Kidney tubule cell (primary cell): ENCODE results near the gene MUC5AC.
"Not testable (repeated sequence)": the region's sequence is repeated elsewhere in the genome, so short reads cannot be mapped to it uniquely, and the experiment has no call there.

ENCODE experiments used
- DNase-seq: peaks from one replicate; pipeline ENCODE4 v3.0.0-alpha.2; 2018; ENCODE audit warnings: low spot score

The MUC5AC gene

DNA sequence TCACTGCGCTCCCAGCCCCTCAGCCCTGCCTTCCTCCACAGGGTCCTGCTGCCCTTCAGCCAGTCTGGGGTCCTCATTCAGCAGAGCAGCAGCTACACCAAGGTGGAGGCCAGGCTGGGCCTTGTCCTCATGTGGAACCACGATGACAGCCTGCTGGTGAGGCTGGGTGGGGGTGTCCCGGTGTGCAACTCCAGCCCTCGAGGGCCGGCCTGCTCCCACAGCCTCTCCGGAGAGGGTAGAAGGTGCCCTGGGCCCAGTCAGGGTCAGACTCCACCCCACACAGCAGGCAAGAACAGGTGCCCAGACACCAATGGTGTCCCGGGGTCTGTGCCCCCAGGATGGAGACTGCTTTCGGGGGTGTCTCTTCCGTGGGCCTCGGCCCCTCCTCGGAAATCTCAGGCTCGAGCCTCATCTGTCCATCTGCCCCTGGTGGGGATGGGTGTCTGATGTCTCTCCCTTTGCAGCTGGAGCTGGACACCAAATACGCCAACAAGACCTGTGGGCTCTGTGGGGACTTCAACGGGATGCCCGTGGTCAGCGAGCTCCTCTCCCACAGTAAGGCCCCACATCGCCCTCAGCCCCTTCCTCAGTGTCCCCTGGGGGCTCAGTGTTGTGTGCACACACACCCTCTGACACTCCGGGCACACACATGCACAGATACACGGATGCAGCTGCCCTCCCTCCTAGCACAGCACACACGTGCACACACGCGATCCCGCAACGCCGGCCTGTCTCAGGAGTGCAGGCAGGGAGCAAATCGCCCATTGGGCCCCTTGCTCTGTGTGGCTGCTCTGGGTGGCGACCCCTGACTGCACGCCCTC, 4.9 kb downstream of the MUC5AC start:
- no peak for DNase-seq

- no peak for DNase-seq
Observed at GRCh38 chr11:1163321-1163910, 5.7 kb downstream of the MUC5AC start.

DNA sequence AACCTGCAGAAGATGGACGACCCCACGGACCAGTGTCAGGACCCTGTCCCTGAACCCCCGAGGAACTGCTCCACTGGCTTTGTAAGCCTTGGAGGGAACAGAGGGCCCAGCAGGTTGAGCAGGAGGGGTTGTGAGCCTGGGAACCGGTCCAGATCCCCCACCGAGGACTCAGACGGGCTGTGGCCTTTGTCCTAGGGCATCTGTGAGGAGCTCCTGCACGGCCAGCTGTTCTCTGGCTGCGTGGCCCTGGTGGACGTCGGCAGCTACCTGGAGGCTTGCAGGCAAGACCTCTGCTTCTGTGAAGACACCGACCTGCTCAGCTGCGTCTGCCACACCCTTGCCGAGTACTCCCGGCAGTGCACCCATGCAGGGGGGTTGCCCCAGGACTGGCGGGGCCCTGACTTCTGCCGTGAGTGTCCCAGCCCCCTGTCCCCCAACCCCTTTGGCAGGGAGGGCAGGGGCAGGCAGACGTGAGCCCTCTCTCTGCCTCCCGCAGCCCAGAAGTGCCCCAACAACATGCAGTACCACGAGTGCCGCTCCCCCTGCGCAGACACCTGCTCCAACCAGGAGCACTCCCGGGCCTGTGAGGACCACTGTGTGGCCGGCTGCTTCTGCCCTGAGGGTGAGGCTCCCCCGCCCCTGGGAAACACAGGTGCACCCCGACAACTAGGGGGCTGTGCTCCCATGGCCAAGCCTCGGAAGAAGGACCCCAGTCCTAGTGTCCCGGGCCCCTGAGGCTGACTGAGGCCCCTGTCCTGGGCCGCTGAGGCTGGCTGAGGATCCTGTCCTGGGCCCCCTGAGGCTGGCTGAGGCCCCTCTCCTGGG, 6.4 kb downstream of the MUC5AC start:
- DNase-seq, result no peak

DNA sequence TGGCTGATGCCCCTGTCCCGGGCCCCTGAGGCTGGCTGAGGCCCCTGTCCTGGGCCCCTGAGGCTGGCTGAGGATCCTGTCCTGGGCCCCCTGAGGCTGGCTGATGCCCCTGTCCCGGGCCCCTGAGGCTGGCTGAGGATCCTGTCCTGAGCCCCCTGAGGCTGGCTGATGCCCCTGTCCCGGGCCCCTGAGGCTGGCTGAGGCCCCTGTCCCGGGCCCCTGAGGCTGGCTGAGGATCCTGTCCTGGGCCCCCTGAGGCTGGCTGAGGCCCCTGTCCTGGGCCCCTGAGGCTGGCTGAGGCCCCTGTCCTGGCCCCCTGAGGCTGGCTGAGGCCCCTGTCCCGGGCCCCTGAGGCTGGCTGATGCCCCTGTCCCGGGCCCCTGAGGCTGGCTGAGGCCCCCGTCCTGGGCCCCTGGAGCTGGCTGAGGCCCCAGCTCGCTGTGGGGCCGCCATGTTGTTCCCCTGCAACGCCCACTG, 7.1 kb downstream of the MUC5AC start:
- not testable (repeated sequence) for DNase-seq

- no peak for DNase-seq
Observed at GRCh38 chr11:1165256-1166041, 7.7 kb downstream of the MUC5AC start.

DNA sequence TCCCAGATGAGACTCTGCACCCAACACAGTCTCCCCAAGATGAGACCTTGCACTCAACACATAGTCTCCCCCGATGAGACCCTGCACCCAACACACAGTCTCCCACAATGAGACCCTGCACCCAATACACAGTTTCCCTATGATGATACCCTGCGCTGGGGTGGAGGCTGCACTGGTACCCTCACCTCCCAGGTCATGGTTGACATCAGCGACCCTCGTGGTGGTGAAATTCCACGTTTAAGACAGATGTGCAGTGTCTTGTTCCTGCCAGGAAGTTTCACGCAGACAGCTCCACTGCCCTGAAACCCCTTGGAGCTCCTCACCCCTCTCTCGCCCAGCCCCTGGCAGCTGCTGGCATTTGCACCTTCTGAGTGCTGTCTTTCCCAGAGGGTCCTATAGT, 9.5 kb downstream of the MUC5AC start:
- DNase-seq, result no peak

DNA sequence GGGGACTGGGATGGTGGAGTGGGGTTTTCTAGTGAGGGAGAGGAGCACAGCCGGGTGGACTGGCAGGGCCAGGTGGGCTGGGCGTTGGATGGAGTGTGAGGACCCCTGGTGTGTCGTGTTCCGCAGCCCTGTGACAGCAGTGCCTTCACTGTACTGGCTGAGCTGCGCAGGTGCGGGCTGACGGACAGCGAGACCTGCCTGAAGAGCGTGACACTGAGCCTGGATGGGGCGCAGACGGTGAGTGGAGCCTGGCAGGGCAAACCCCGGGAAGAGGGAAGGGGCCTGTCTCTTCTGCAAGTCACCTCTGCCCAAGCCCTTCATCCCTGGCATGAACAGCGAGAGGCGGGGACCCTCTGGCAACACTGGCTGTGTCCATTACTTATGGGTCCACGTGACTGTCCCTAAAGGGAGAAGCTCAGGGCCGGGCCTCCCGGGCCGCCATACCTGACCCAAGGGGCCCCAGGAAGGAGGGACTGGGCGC, 10.0 kb downstream of the MUC5AC start:
- DNase-seq, result no peak

GRCh38 chr11:1168256-1168655, 10.5 kb downstream of the MUC5AC start:
- DNase-seq, result no peak

DNA sequence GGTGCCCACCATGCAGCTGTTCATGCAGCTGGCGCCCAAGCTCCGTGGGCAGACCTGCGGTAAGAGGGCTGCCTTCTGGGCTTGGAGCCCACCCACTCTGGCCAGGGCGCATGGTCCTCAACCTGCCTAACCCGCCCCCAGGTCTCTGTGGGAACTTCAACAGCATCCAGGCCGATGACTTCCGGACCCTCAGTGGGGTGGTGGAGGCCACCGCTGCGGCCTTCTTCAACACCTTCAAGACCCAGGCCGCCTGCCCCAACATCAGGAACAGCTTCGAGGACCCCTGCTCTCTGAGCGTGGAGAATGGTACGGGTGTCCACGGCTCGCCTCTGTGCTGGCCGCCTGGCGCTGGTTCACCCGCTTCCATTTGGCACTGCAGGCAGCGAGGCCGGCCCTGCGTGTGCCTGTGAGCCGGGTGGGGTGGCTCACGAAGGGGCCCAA, 11.0 kb downstream of the MUC5AC start:
- DNase-seq, result no peak

GRCh38 chr11:1171223-1171984, 13.7 kb downstream of the MUC5AC start:
- no peak for DNase-seq

DNA sequence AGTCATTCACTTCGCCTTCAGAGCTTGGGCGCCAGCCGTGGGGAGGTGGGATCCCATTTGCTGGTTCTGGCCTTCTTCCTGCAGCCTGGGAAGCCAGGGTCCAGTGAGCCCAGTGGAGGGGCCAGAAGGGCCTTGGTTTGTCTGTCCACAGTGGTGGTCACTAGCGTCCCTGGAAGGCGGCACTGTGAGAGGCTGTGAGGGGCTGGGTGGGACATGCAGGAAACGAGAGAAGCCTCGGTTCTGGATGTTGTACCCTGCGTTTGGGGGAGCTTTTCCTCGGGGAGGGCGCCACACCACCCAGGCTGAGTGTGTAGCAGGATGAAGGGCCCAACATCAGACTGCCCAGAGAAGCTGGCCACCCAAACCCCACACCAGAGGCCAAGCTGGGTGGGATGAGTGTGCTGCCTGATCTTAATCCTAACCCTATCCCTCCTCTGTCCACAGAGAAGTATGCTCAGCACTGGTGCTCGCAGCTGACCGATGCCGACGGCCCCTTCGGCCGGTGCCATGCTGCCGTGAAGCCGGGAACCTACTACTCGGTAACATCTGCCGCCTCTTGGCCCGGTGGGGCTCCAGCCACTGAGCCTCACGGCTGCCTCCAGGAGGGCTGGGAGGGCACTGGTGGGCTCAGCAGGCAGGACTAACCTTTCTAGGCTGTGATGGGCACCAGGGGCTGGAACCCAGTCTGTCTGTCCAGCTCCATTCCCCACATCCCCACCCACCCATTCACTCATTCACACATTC, 14.4 kb downstream of the MUC5AC start:
- DNase-seq, result no peak

GRCh38 chr11:1172729-1173117, 15.0 kb downstream of the MUC5AC start:
- DNase-seq, result no peak

DNA sequence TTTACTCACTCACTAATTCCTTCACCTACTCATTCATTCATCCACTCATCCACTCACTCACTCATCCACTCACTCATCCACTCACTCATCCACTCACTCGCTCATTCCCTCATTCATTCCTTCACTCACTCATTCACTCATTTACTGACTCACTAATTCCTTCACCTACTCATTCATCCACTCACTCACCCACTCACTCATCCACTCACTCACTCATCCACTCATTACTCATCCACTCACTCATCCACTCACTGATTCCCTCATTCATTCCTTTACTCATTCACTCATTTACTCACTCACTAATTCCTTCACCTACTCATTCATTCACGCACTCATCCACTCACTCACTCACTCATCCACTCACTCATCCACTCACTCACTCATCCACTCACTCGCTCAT, 15.6 kb downstream of the MUC5AC start:
- not testable (repeated sequence) for DNase-seq

GRCh38 chr11:1174441-1175370, 17.0 kb downstream of the MUC5AC start:
- DNase-seq, result no peak

GRCh38 chr11:1175461-1176223, 17.9 kb downstream of the MUC5AC start:
- DNase-seq, result no peak

- no peak for DNase-seq
Observed at GRCh38 chr11:1176224-1177019, 18.7 kb downstream of the MUC5AC start.

- DNase-seq, result no peak
Observed at GRCh38 chr11:1177020-1177770, 19.4 kb downstream of the MUC5AC start.
